A549 (cell line): ENCODE data around the gene TMEM269. TPM values are rescaled to one million over a fixed set of nuclear protein-coding genes. Genes with fewer than 3 reads are reported as not detected.

Source experiments
- ATAC-seq, 2 experiments: fragments of 200-7000 bp in 1 of 2; fragments of >200 bp in 1 of 2; cut with Nextera tagmentation in 1 of 2; cut with Tn5 transposase in 1 of 2; 3 replicates each; pipeline versions ENCODE4 v1.8.0 to v1.9.1; 2018 to 2020; ENCODE audit warnings: mild to moderate bottlenecking in 1 of 2, moderate library complexity in 1 of 2
- CTCF ChIA-PET: fragments of 300-600 bp; sonication (Branson Sonifier 250); formaldehyde crosslinking; extraction: SDS; loops from one replicate; lab custom pipeline; 2021; ENCODE audit warnings: antibody characterized with exemption, inconsistent platforms; lab: Yijun Ruan, JAX
- POLR2A ChIA-PET: fragments of 350-600 bp; formaldehyde crosslinking; extraction: SDS; loops from one replicate; lab custom pipeline; 2021; ENCODE audit warnings: antibody characterized with exemption, inconsistent platforms; lab: Yijun Ruan, JAX
- DNase-seq, 2 experiments: peaks; one replicate each; pipeline versions ENCODE4 v3.0.0 to v3.0.0-alpha.2; 2011 to 2016; ENCODE audit warnings: low read depth in 1 of 2, low spot score in 1 of 2
- FAIRE-seq: peaks from 2 replicates; lab custom pipeline; 2011; peaks lifted over from hg19 to GRCh38; lab: Jason Lieb, UNC
- H3K27ac ChIP-seq, 2 experiments: fragments of >200 bp; sonication (Bioruptor Twin); formaldehyde crosslinking; 3 replicates each; pipeline ENCODE4 v1.5.1; 2016 to 2017
- H3K4me1 ChIP-seq: fragments of >200 bp; sonication (Bioruptor Twin); formaldehyde crosslinking; 3 replicates; pipeline ENCODE4 v1.6.1; 2016
- H3K4me2 ChIP-seq: fragments of >200 bp; sonication (Bioruptor Twin); formaldehyde crosslinking; 3 replicates; pipeline ENCODE4 v1.6.1; 2016
- H3K4me3 ChIP-seq: fragments of >200 bp; sonication (Bioruptor Twin); formaldehyde crosslinking; 3 replicates; pipeline ENCODE4 v1.5.1; 2016
- H3K9me3 ChIP-seq: fragments of >200 bp; sonication (Bioruptor Twin); formaldehyde crosslinking; 3 replicates; pipeline ENCODE4 v1.6.1; 2016
- BHLHE40 ChIP-seq: IDR thresholded peaks from 2 replicates; pipeline ENCODE4 v1.6.1; 2012; ENCODE audit warnings: low read depth, low read length, inconsistent platforms
- CBX2 ChIP-seq: fragments of 200-600 bp; sonication (generic); IDR thresholded peaks from 2 replicates; pipeline ENCODE4 v1.6.1; 2016; ENCODE audit warnings: low read depth, mild to moderate bottlenecking, borderline replicate concordance
- CHD4 ChIP-seq: fragments of 200-600 bp; sonication (generic); IDR thresholded peaks from 2 replicates; pipeline ENCODE4 v1.6.1; 2016; ENCODE audit warnings: antibody characterized with exemption, mild to moderate bottlenecking, borderline replicate concordance
- EHF ChIP-seq: fragments of 250-450 bp; sonication (Bioruptor Pico); IDR thresholded peaks from 2 replicates; pipeline ENCODE4 v1.5.0; 2020; ENCODE audit warnings: mild to moderate bottlenecking
- EP300 ChIP-seq, 2 experiments: fragments of >200 bp; sonication (Bioruptor Twin); formaldehyde crosslinking; IDR thresholded peaks; 2 replicates in 1 of 2; 3 replicates in 1 of 2; pipeline ENCODE4 v1.6.1; 2016 to 2017
- FOXS1 ChIP-seq: fragments of 250-450 bp; sonication (Bioruptor Pico); IDR thresholded peaks from 2 replicates; pipeline ENCODE4 v1.5.0; 2020; ENCODE audit warnings: mild to moderate bottlenecking, moderate library complexity
- GATA3 ChIP-seq: IDR thresholded peaks from 2 replicates; pipeline ENCODE4 v1.6.1; 2012; ENCODE audit warnings: borderline replicate concordance
- HOXA7 ChIP-seq: fragments of 250-450 bp; sonication (Bioruptor Pico); IDR thresholded peaks from 2 replicates; pipeline ENCODE4 v1.5.0; 2020; ENCODE audit warnings: mild to moderate bottlenecking, moderate library complexity
- HOXB5 ChIP-seq: fragments of 250-450 bp; sonication (Bioruptor Pico); IDR thresholded peaks from 2 replicates; pipeline ENCODE4 v1.5.0; 2020; ENCODE audit warnings: mild to moderate bottlenecking, moderate library complexity
- JUN ChIP-seq, 2 experiments: fragments of >200 bp; sonication (Bioruptor Twin); formaldehyde crosslinking; IDR thresholded peaks; 2 replicates in 1 of 2; 3 replicates in 1 of 2; pipeline ENCODE4 v1.6.1; 2016 to 2017
- MAFK ChIP-seq: fragments of 450-650 bp; IDR thresholded peaks from 2 replicates; pipeline ENCODE4 v1.6.1; 2014; ENCODE audit not compliant: partially characterized antibody
- MAZ ChIP-seq: fragments of 150-350 bp; IDR thresholded peaks from 2 replicates; pipeline ENCODE4 v1.6.1; 2014; ENCODE audit warnings: antibody characterized with exemption, low read depth, low read length, borderline replicate concordance
- POLR2AphosphoS2 ChIP-seq: conservative IDR thresholded peaks from 2 replicates; pipeline ENCODE4 v1.6.1; 2012; ENCODE audit warnings: low read length, improper control_type of control experiment, inconsistent platforms
- RARB ChIP-seq: fragments of 250-450 bp; sonication (Bioruptor Pico); IDR thresholded peaks from 2 replicates; pipeline ENCODE4 v1.8.0; 2021; ENCODE audit warnings: mild to moderate bottlenecking, moderate library complexity
- RCOR1 ChIP-seq: fragments of 150-350 bp; IDR thresholded peaks from 2 replicates; pipeline ENCODE4 v1.6.1; 2014; ENCODE audit warnings: antibody characterized with exemption, low read length, low read depth
- RFX5 ChIP-seq: fragments of 450-650 bp; IDR thresholded peaks from 2 replicates; pipeline ENCODE4 v1.7.1; 2014; ENCODE audit warnings: antibody characterized with exemption, mild to moderate bottlenecking, moderate library complexity
- RNF2 ChIP-seq: fragments of 200-600 bp; sonication (generic); IDR thresholded peaks from 2 replicates; pipeline ENCODE4 v1.6.1; 2016; ENCODE audit warnings: low read depth, mild to moderate bottlenecking, antibody characterized with exemption, moderate library complexity, borderline replicate concordance
- SMC3 ChIP-seq: fragments of >200 bp; sonication (Bioruptor Twin); formaldehyde crosslinking; IDR thresholded peaks from 3 replicates; pipeline ENCODE4 v1.6.1; 2018; ENCODE audit warnings: inconsistent platforms
- SREBF2 ChIP-seq: fragments of 450-650 bp; IDR thresholded peaks from 2 replicates; pipeline ENCODE4 v1.6.1; 2014; ENCODE audit warnings: mild to moderate bottlenecking, moderate library complexity
- TP53 ChIP-seq: fragments of 250-450 bp; sonication (Bioruptor Pico); IDR thresholded peaks from 2 replicates; pipeline ENCODE4 v1.5.0; 2021; ENCODE audit warnings: mild to moderate bottlenecking, moderate library complexity
- WGBS: methylation state at CpG from one replicate; pipeline ENCODE4 v1.1.6; 2017; ENCODE audit errors: missing lambda C conversion rate; 5-methylcytosine and 5-hydroxymethylcytosine counted together
- polyA plus RNA-seq, 4 experiments: library from polyadenylated mRNA; depleted of rRNA in 3 of 4; stranded (reverse); fragments of >200 nt; fragmentation: RNase III in 1 of 4; extraction: RNeasy Plus Mini Kit Qiagen cat#74134 plus additional on column Dnase treatment in 1 of 4; gene quantifications; 2 replicates in 3 of 4; 3 replicates in 1 of 4; pipeline ENCODE4 v1.2.3, GENCODE V29; 2011 to 2017
- TF ChIP-seq, protein P1 (sequence below): fragments of >200 bp; sonication (Bioruptor Twin); formaldehyde crosslinking; IDR thresholded peaks from 3 replicates; pipeline ENCODE4 v1.6.1; 2016
- TF ChIP-seq, protein P2 (sequence below): fragments of 150-350 bp; IDR thresholded peaks from 2 replicates; pipeline ENCODE4 v1.6.1; 2014; ENCODE audit warnings: low read depth, mild to moderate bottlenecking, low read length
- TF ChIP-seq, protein P3 (sequence below): fragments of >200 bp; sonication (Bioruptor Twin); formaldehyde crosslinking; IDR thresholded peaks from 3 replicates; pipeline ENCODE4 v1.5.1; 2016
- TF ChIP-seq, protein P4 (sequence below): fragments of 250-450 bp; sonication (Bioruptor Pico); IDR thresholded peaks from 2 replicates; pipeline ENCODE4 v1.5.0; 2020; ENCODE audit warnings: low read depth, mild to moderate bottlenecking, moderate library complexity
- TF ChIP-seq, protein P5 (sequence below): IDR thresholded peaks from 2 replicates; pipeline ENCODE4 v1.6.1; 2012

The TMEM269 gene
- polyA plus RNA-seq, 2 of the 4 experiments (the other 2 are of a cell fraction) = 0.21 TPM

DNA sequence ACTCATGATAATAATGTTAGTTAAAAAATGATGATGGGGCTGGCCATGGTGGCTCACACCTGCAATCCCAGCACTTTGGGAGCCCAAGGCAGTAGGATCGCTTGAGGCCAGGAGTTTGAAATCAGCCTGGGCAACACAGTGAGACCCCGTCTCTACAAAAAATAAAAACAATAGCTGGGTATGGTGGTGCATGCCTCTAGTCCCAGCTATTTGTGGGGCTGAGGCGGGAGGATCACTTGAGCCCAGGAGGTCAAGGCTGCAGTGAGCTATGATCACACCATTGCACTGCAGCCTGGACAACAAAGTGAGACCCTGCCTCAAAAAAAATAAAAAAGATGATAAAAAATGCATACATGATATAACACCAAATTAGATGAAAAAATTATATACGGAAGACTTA is 23.2 kb upstream of the TMEM269 start:
- ChIA-PET POLR2A (no interaction called here), CTCF (interaction anchor here (2.0 kb wide), 1 partner anchor 9 kb away, joined by 5 read pairs; no protein-coding TSS in a partner anchor)
- 93% methylated on average over 4 of the region's 4 CpGs for WGBS
- no peaks in the 10 kb centered on the region for H3K9me3 ChIP-seq
- DNase-seq (no peak), FAIRE-seq (no peak), ATAC-seq (no peak)
- no peak overlapping the region for H3K4me2 ChIP-seq
- peaks cover 13% of the 10 kb centered on the region; the same call in 2 of the 3 replicates for H3K4me1 ChIP-seq
- TF ChIP-seq HOXB5 (CRISPR knock-in tag) (no peak), EP300 (IDR thresholded peaks at IDR 0.05) (no peak), SMC3 (no peak)
- no peak overlapping the region for H3K4me3 ChIP-seq
- H3K27ac ChIP-seq = no peak overlapping the region

DNA sequence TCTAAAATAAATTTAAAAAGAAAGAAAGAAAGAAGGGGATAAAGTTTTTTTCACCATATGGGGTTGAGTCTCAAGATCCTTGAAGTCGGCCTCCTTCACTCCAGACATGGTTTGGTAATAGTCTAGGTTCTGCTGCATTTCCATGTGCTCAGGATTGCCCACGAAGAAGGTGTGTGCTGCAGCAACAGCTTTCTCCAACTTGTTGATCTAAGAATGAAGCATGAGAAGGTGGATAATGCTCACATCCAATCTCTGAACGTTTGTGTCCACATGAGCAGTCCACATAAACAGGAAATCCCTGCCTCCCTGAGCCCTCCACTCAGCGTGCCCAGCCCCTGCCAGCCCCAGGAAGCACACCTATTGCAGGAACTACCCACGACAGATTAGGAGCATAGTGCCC is 22.5 kb upstream of the TMEM269 start:
- Histone ChIP-seq H3K4me1 (peaks cover 13% of the 10 kb centered on the region; the same call in 2 of the 3 replicates), H3K27ac (no peak overlapping the region), H3K9me3 (no peaks in the 10 kb centered on the region), H3K4me3 (no peak overlapping the region), H3K4me2 (no peak overlapping the region)
- 81% methylated on average over 5 of the region's 5 CpGs for WGBS
- TF ChIP-seq EHF (CRISPR knock-in tag) = no peak
- TF ChIP-seq, protein P1, sequence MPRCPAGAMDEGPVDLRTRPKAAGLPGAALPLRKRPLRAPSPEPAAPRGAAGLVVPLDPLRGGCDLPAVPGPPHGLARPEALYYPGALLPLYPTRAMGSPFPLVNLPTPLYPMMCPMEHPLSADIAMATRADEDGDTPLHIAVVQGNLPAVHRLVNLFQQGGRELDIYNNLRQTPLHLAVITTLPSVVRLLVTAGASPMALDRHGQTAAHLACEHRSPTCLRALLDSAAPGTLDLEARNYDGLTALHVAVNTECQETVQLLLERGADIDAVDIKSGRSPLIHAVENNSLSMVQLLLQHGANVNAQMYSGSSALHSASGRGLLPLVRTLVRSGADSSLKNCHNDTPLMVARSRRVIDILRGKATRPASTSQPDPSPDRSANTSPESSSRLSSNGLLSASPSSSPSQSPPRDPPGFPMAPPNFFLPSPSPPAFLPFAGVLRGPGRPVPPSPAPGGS = no peak
- no peak for TF ChIP-seq SREBF2
- TF ChIP-seq, protein P2, sequence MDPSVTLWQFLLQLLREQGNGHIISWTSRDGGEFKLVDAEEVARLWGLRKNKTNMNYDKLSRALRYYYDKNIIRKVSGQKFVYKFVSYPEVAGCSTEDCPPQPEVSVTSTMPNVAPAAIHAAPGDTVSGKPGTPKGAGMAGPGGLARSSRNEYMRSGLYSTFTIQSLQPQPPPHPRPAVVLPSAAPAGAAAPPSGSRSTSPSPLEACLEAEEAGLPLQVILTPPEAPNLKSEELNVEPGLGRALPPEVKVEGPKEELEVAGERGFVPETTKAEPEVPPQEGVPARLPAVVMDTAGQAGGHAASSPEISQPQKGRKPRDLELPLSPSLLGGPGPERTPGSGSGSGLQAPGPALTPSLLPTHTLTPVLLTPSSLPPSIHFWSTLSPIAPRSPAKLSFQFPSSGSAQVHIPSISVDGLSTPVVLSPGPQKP = no peak
- TF ChIP-seq RFX5 = no peak
- TF ChIP-seq CBX2 = no peak
- no peak for TF ChIP-seq RCOR1
- TF ChIP-seq, protein P3, sequence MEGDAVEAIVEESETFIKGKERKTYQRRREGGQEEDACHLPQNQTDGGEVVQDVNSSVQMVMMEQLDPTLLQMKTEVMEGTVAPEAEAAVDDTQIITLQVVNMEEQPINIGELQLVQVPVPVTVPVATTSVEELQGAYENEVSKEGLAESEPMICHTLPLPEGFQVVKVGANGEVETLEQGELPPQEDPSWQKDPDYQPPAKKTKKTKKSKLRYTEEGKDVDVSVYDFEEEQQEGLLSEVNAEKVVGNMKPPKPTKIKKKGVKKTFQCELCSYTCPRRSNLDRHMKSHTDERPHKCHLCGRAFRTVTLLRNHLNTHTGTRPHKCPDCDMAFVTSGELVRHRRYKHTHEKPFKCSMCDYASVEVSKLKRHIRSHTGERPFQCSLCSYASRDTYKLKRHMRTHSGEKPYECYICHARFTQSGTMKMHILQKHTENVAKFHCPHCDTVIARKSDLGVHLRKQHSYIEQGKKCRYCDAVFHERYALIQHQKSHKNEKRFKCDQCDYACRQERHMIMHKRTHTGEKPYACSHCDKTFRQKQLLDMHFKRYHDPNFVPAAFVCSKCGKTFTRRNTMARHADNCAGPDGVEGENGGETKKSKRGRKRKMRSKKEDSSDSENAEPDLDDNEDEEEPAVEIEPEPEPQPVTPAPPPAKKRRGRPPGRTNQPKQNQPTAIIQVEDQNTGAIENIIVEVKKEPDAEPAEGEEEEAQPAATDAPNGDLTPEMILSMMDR = no peak
- no peak for TF ChIP-seq POLR2AphosphoS2
- TF ChIP-seq BHLHE40 = no peak
- no peak for TF ChIP-seq RARB
- CTCF ChIA-PET = interaction anchor here (0.8 to 2.0 kb wide), 2 partner anchors 10 to 184 kb away, joined by 3 to 5 read pairs; no protein-coding TSS in a partner anchor
- POLR2A ChIA-PET = no interaction called here
- ATAC-seq = no peak
- FAIRE-seq = no peak
- DNase-seq = no peak

DNA sequence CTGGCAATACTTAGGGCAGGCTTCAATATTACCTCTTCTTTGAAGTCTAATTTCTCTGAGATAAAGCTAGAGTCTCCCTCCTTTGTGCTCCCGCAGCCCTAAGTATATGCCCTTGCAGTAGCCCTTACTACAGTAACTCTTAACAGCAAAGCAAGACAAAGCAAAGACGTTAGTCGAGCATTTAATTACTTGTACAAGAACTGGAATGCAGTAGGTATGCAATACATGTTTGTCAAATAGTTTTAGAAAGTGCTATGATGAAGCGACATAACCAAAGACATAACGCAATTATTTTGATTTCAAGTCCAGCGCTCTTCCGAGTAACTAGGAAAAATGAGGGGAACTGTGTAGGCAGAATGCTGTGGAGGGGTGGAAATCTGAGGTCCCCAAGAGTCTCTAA is 19.5 kb upstream of the TMEM269 start:
- no peaks in the 10 kb centered on the region for H3K9me3 ChIP-seq
- POLR2A ChIA-PET = interaction anchor here (2.0 to 2.4 kb wide), 2 partner anchors 52 to 83 kb away, joined by 11 to 15 read pairs; partner anchors contain the start of genes ERMAP, SVBP and YBX1
- TF ChIP-seq GATA3 (no peak), HOXA7 (CRISPR knock-in tag) (no peak), MAZ (no peak), CHD4 (no peak), RNF2 (no peak), FOXS1 (no peak), JUN (IDR thresholded peaks at IDR 0.05) (no peak), EP300 (IDR thresholded peaks at IDR 0.05) (no peak), TP53 (CRISPR knock-in tag) (no peak), MAFK (no peak)
- TF ChIP-seq, protein P4, sequence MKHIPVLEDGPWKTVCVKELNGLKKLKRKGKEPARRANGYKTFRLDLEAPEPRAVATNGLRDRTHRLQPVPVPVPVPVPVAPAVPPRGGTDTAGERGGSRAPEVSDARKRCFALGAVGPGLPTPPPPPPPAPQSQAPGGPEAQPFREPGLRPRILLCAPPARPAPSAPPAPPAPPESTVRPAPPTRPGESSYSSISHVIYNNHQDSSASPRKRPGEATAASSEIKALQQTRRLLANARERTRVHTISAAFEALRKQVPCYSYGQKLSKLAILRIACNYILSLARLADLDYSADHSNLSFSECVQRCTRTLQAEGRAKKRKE (CRISPR knock-in tag) = no peak
- TF ChIP-seq, protein P2 = no peak
- TF ChIP-seq, protein P5, sequence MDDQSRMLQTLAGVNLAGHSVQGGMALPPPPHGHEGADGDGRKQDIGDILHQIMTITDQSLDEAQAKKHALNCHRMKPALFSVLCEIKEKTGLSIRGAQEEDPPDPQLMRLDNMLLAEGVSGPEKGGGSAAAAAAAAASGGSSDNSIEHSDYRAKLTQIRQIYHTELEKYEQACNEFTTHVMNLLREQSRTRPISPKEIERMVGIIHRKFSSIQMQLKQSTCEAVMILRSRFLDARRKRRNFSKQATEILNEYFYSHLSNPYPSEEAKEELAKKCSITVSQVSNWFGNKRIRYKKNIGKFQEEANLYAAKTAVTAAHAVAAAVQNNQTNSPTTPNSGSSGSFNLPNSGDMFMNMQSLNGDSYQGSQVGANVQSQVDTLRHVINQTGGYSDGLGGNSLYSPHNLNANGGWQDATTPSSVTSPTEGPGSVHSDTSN = no peak
- TF ChIP-seq, all 56 proteins: peak for 0
- WGBS = 40% methylated on average over 7 of the region's 7 CpGs
- ATAC-seq (no peak), DNase-seq (no peak), FAIRE-seq (no peak)
- H3K4me2 ChIP-seq = peak overlapping the region; percentile 82
- CTCF ChIA-PET = interaction anchor here (0.7 to 2.0 kb wide), 3 partner anchors 8 to 1054 kb away, joined by 3 to 15 read pairs (median 7); no protein-coding TSS in a partner anchor
- peak overlapping the region; percentile 81 to 94; a peak in 5 of 6 replicates for H3K27ac ChIP-seq
- H3K4me3 ChIP-seq = peak overlapping the region; percentile 95
- peaks cover 16% of the 10 kb centered on the region; the same call in 2 of the 3 replicates for H3K4me1 ChIP-seq
